ENCODE measurements around the gene C1orf122.
A peak's percentile ranks its signal among the peaks of the same experiment; 100 is the strongest.
"Not testable (repeated sequence)": the region's sequence is repeated elsewhere in the genome, so short reads cannot be mapped to it uniquely, and the experiment has no call there.

Gene C1orf122

DNA sequence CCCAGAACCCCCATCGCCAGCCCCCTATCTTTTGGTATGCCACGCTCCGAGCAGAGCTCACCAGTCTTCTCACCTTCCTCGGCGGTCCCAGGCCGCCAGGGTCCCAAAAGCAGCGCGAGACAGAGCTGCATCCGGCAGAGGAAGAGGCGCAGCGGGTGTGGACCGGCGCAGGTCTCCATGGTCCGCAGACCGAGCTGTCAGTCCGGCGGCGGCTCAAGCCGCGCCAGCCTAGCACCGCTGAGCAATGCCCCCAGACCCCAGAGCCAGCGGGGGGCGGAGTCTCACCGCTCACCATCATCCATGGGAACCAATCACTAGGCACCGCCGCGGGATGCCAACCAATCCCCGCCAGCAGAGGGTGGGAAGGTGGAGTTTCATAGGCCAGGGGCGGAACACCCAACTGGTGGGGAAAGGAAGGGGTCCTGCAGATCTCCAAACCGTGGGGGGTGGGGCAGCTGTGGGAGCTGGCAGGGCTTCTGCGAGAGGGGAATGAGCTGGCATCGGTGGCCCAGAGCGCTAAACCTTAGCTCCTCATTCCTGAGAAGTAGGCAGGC, 42.6 kb upstream of the C1orf122 start, which contains the start of gene EPHA10:
TSS of gene EPHA10 (minus strand) at position 233 of the 554 bp plus-strand sequence. CDS start at position 179, 54 bp downstream.
- TF ChIP-seq CTCF (conservative IDR thresholded peaks at IDR 0.05; ENCODE audit: low read depth, low read length) = no peak
- no peak for DNase-seq (ENCODE audit: low read depth)
- no peak within 1 kb of the TSS for H3K4me3 ChIP-seq (ENCODE audit: low read depth, low read length)

DNA sequence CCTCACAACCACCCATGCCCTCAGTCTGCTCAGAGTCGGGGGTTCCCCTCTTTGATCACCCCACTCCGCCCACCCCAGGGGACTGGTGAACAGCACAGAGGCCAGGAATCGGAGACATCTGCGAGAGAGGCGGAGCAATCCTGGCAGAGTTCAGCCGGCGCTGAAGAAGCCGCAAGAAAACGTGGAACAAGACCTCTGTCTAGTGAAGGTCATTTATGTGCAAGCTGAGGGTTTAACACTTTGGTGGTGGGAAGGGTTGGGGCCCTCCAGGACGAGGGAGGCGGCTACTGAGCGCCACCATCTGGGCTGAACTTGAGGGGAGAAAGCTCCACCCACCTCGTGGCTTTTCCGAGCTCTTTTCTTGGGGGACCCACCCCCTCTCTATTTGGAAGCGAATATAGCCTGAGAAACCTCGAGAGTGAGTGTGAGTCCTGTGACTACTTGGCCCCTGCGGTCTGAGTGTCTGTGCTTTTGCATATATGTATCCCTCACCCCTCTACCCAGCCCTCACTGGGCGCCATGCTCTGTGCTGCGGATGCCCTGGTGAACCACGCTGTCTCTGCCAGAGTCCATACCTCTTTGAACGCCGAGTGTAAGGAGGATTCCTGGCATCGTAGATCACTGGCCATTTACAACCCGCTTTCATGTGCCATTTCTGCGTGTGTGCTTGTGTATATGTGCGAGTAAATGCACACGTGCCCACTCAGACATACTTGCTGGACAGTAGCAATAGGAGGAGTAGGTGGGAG, 41.5 kb upstream of the C1orf122 start:
- DNase-seq (ENCODE audit: low read depth) = peak; percentile 24
- TF ChIP-seq CTCF (conservative IDR thresholded peaks at IDR 0.05; ENCODE audit: low read depth, low read length) = peak; percentile 10
- H3K4me3 ChIP-seq (ENCODE audit: low read depth, low read length) = no peak overlapping the region

DNA sequence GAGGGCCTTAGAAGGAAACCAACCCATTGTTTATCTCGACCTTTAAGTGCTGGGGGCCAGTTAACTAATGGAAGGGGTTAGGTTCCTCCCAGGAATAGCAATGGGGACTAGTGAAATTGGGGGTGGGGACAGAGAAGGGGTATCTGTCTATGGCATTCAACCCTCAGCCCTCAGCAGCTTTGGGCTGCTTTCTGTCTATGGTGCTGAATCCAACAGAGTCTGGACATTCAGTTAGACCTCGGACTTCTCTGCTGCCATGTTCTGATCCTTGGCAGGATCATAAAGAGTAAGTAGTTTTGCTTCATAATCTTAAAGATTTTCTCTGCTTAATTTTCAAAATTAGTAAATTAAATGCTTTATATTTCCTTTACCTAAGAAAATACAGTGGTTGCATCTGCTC, 40.1 kb upstream of the C1orf122 start:
- no peak for TF ChIP-seq CTCF (conservative IDR thresholded peaks at IDR 0.05; ENCODE audit: low read depth, low read length)
- DNase-seq (ENCODE audit: low read depth) = no peak

DNA sequence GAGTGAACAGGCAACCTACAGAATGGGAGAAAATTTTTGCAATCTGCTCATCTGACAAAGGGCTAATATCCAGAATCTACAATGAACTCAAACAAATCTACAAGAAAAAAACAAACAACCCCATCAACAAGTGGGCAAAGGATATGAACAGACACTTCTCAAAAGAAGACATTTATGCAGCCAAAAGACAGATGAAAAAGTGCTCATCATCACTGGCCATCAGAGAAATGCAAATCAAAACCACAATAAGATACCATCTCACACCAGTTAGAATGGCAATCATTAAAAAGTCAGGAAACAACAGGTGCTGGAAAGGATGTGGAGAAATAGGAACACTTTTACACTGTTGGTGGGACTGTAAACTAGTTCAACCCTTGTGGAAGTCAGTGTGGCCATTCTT, 36.1 kb upstream of the C1orf122 start:
- H3K4me3 ChIP-seq (ENCODE audit: low read depth, low read length); DNase-seq (ENCODE audit: low read depth): not testable (repeated sequence)

More for the DNA sequence above, 40.1 kb upstream of the C1orf122 start:
- no peak overlapping the region for H3K4me3 ChIP-seq (ENCODE audit: low read depth, low read length)

- no peak overlapping the region for H3K4me3 ChIP-seq (ENCODE audit: low read depth, low read length)
- TF ChIP-seq CTCF (conservative IDR thresholded peaks at IDR 0.05; ENCODE audit: low read depth, low read length) = no peak
- DNase-seq (ENCODE audit: low read depth) = no peak
Measured at GRCh38 chr1:37776946-37777516, 30.6 kb upstream of the C1orf122 start.

DNA sequence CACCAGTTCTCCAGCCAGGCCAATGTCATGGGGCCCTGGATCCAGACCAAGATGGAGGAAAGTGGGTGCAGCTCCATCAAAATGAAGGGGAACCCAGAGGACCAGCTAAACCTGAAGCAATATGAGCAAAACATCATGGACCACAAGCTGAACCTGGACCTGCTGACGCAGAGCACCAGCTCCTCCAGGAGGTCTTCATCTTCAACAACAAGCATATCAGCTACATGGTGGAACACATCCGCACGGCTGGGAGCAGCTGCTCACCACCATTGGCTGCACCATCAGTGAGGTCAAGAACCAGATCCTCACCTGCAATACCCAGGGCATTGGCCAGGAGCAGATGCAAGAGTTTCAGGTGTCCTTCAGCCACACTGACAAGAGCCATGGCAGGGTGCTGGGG, 28.9 kb upstream of the C1orf122 start:
- TF ChIP-seq CTCF (conservative IDR thresholded peaks at IDR 0.05; ENCODE audit: low read depth, low read length) = no peak
- no peak overlapping the region for H3K4me3 ChIP-seq (ENCODE audit: low read depth, low read length)
- DNase-seq (ENCODE audit: low read depth) = no peak

DNA sequence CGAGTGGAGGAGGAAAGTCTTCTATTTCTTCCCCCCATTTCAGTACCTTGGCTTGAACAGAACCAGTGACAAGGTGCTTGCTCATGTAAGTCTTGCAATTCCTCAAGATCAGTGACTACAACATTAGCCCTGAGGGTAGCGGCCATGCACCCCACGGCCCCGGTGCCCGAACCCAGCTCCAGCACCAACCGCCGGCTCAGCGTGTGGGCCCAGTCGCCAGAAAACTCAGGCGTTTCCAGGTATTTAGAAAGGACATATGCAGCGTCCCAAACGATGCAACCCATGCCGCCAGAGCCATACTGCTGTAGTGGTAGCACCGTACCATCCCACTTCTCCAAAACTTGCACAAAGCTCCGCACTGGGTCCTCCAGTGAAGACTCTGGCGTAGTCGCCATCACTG, 25.1 kb upstream of the C1orf122 start:
- no peak for TF ChIP-seq CTCF (conservative IDR thresholded peaks at IDR 0.05; ENCODE audit: low read depth, low read length)
- DNase-seq (ENCODE audit: low read depth) = no peak
- H3K4me3 ChIP-seq (ENCODE audit: low read depth, low read length) = no peak overlapping the region
